Germinal center (tissue), 1 donor: ENCODE data around the gene CAB39L.

ENCODE experiments used
- DNase-seq: peaks from one replicate; pipeline ENCODE4 v3.0.0; 2012; ENCODE audit warnings: mixed read lengths, low spot score

Gene CAB39L

GRCh38 chr13:49441846-49442245 is 2.0 kb downstream of the CAB39L start:
- DNase-seq, result no peak

GRCh38 chr13:49441312-49441711 is 2.6 kb downstream of the CAB39L start:
- no peak for DNase-seq

GRCh38 chr13:49439609-49440008 is 4.3 kb downstream of the CAB39L start:
- DNase-seq, result no peak

- DNase-seq, result no peak
These were observed 6.2 kb downstream of the CAB39L start for GRCh38 chr13:49437705-49438104.

- DNase-seq, result no peak
These were observed 7.0 kb downstream of the CAB39L start for GRCh38 chr13:49436890-49437289.

GRCh38 chr13:49435992-49436391 is 7.9 kb downstream of the CAB39L start:
- DNase-seq, result no peak

- no peak for DNase-seq
These were observed 14.7 kb downstream of the CAB39L start for GRCh38 chr13:49429121-49429520.

GRCh38 chr13:49428041-49428763 is 15.7 kb downstream of the CAB39L start:
- DNase-seq, result no peak

GRCh38 chr13:49424011-49424560 is 19.8 kb downstream of the CAB39L start:
- DNase-seq, result no peak

GRCh38 chr13:49421391-49421790 is 22.5 kb downstream of the CAB39L start:
- peak; percentile 50 for DNase-seq

GRCh38 chr13:49419276-49419675 is 24.6 kb downstream of the CAB39L start:
- no peak for DNase-seq

GRCh38 chr13:49418206-49418605 is 25.7 kb downstream of the CAB39L start:
- no peak for DNase-seq

GRCh38 chr13:49417161-49417560 is 26.7 kb downstream of the CAB39L start:
- DNase-seq, result no peak

- DNase-seq, result no peak
These were observed 31.1 kb downstream of the CAB39L start for GRCh38 chr13:49412749-49413148.

GRCh38 chr13:49411353-49411752 is 32.5 kb downstream of the CAB39L start:
- no peak for DNase-seq

- no peak for DNase-seq
These were observed 33.4 kb downstream of the CAB39L start for GRCh38 chr13:49410477-49410876.

GRCh38 chr13:49410006-49410405 is 33.9 kb downstream of the CAB39L start:
- DNase-seq, result no peak

- DNase-seq, result no peak
These were observed 34.9 kb downstream of the CAB39L start for GRCh38 chr13:49409008-49409407.

GRCh38 chr13:49407936-49408335 is 35.9 kb downstream of the CAB39L start:
- DNase-seq, result no peak

- DNase-seq, result no peak
These were observed 36.8 kb downstream of the CAB39L start for GRCh38 chr13:49407068-49407467.

- DNase-seq, result no peak
These were observed 39.2 kb downstream of the CAB39L start for GRCh38 chr13:49404703-49405020.

- DNase-seq, result no peak
These were observed 39.7 kb downstream of the CAB39L start for GRCh38 chr13:49403996-49404702.
